ENCODE data around the gene KLHL14.

The KLHL14 gene

DNA sequence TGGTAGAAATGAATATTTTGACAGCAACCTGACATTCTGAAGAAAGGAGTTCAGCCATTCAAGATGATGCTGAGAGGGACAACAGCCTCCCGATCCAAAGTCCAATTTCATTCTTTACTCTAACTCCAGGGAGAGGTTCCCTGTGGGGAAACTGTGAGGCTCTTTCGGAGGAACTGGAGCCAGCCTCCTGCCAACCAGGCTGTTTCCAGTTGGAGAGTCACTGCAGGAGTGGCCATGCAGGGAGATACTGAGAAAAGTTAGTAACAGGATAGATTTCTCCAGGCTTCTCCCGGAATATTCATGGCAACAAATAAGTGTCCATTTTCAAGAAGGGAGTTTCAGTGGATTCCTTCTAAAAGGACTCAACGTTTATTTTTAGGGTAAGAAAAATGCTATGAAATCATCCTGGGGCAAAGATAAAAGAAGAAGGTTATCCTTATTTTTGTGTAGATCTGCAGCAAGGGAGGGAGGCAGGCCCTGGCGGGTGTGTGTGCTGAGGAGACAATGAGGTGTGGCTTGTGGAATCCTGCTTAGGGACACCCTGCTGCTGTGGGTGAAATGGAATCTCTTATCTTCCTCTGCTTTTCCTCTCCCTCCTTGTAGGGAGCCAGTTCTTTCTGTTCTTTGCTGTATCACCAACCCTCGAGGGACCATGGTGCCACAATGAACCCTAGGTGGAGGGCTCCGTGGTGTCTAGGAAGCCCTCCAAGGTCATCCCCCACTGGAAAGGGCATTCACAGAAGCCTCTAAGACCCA lies 18.1 kb downstream of the KLHL14 start:
- H3K36me3 ChIP-seq = no peaks in the 10 kb centered on the region
- no peaks in the 10 kb centered on the region for H3K27me3 ChIP-seq
- TF ChIP-seq Cebpa-rat (IDR thresholded peaks at IDR 0.05) = no peak
- H3K9me3 ChIP-seq = no peaks in the 10 kb centered on the region
- H3K4me3 ChIP-seq = no peak overlapping the region
- H3K4me2 ChIP-seq = no peak overlapping the region
- H3K27ac ChIP-seq = no peak overlapping the region
- H3K4me1 ChIP-seq = peaks cover 15% of the 10 kb centered on the region
- H4K20me1 ChIP-seq = no peaks in the 10 kb centered on the region
- no peak overlapping the region for H3K9ac ChIP-seq

DNA sequence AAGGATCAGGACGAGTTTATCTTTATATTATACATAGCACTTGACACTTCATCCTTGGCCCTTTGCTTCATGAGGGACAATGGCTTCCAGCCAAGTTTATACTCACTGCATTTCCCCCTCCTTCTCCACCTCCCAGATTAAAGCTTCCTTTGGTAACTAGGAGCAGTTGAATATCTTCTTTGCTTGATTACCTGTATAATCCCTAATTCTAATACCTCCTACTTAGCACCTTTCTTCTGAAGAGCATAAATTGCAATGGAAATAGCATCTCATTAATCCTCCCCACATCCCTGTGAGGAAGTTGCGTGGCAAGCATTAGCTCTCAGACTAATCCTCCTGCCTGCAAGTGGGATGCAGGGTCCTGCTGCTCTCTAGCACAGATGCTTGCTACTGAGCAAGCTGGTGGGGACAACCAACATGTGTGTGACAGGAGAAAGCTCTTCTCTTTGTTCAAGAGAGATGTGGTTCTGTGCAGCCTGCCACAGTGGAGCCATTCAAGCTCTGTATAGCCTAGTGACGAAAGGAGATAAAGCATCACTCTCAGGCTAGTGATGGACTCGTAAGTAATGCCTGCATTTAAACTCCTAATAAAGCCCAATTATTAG lies 19.1 kb downstream of the KLHL14 start:
- H3K9me3 ChIP-seq = no peaks in the 10 kb centered on the region
- no peak for TF ChIP-seq Cebpa-rat (IDR thresholded peaks at IDR 0.05)
- H3K36me3 ChIP-seq = no peaks in the 10 kb centered on the region
- no peak overlapping the region for H3K4me3 ChIP-seq
- no peaks in the 10 kb centered on the region for H4K20me1 ChIP-seq
- no peaks in the 10 kb centered on the region for H3K27me3 ChIP-seq
- no peak overlapping the region for H3K9ac ChIP-seq
- H3K4me2 ChIP-seq = no peak overlapping the region
- H3K27ac ChIP-seq = no peak overlapping the region
- H3K4me1 ChIP-seq = peaks cover 11% of the 10 kb centered on the region

DNA sequence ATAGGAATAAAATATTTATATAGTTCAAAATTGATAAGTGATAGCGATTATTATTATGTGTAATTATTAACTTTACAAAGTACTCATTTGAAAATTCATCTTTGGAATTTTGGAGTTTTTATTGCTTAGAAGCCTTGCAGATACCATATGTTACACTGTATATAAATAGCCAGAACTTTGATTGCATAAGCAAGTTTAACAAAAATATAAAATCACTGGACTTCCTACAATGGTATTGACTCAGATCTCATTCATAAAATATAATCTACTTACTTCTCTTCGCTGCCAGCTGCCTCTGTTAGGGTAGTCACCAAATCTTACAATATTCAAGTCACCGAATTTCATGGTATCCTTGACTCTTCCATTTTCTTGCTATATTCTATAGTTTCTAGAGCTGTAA lies 22.5 kb downstream of the KLHL14 start:
- Histone ChIP-seq H3K36me3 (no peaks in the 10 kb centered on the region), H3K4me3 (no peak overlapping the region), H3K27me3 (no peaks in the 10 kb centered on the region), H3K4me1 (no peaks in the 10 kb centered on the region), H3K9me3 (no peaks in the 10 kb centered on the region), H4K20me1 (no peaks in the 10 kb centered on the region), H3K4me2 (no peak overlapping the region), H3K9ac (no peak overlapping the region), H3K27ac (no peak overlapping the region)
- TF ChIP-seq Cebpa-rat (IDR thresholded peaks at IDR 0.05) = no peak

DNA sequence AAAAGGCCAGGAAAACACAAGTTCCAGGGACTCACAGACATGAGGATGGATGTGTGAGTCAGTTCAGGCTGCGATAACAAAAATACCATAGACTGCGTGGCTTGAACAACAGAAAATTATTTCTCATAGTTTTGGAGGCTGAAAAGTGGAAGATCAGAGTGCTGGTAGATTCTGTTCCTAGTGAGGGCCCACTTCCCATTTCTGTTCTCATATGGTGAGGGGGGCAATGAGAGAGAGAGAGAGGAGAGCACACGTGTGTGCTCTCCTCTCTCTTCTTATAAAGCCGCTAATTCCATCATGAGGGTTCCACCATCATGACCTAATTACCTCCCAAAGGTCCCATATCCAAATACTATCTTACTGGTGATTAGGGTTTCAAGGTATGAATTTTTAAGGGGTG lies 23.0 kb downstream of the KLHL14 start:
- Histone ChIP-seq H3K4me3 (no peak overlapping the region), H3K36me3 (no peaks in the 10 kb centered on the region), H3K27me3 (no peaks in the 10 kb centered on the region), H3K9ac (no peak overlapping the region), H4K20me1 (no peaks in the 10 kb centered on the region), H3K9me3 (no peaks in the 10 kb centered on the region), H3K4me2 (no peak overlapping the region), H3K27ac (no peak overlapping the region), H3K4me1 (no peaks in the 10 kb centered on the region)
- no peak for TF ChIP-seq Cebpa-rat (IDR thresholded peaks at IDR 0.05)

DNA sequence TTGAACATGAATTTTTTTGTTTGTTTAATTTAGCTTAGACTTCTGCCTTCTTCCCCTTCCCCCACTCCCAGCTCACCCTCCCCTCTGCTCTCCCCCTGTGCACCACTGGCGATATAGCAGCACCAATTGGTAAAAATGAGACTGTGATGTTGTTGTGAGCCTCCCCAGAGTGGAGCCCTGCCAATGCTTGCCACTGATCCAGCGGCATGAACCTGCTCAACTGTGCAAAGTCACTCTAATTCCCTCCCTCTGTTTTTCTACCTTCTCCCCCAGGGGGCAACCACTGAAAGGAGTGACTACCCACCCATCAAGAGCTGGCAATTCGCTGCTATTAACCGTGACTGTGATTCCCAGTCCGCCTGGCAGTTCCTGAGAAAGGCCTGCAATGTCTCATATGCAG lies 30.2 kb downstream of the KLHL14 start:
- H3K4me3 ChIP-seq = no peak overlapping the region
- TF ChIP-seq Cebpa-rat (IDR thresholded peaks at IDR 0.05) = no peak
- H3K27me3 ChIP-seq = no peaks in the 10 kb centered on the region
- H3K27ac ChIP-seq = no peak overlapping the region
- H3K36me3 ChIP-seq = no peaks in the 10 kb centered on the region
- no peak overlapping the region for H3K9ac ChIP-seq
- H4K20me1 ChIP-seq = no peaks in the 10 kb centered on the region
- H3K4me1 ChIP-seq = peaks cover 7% of the 10 kb centered on the region
- peak overlapping the region; percentile 27 for H3K4me2 ChIP-seq
- no peaks in the 10 kb centered on the region for H3K9me3 ChIP-seq

DNA sequence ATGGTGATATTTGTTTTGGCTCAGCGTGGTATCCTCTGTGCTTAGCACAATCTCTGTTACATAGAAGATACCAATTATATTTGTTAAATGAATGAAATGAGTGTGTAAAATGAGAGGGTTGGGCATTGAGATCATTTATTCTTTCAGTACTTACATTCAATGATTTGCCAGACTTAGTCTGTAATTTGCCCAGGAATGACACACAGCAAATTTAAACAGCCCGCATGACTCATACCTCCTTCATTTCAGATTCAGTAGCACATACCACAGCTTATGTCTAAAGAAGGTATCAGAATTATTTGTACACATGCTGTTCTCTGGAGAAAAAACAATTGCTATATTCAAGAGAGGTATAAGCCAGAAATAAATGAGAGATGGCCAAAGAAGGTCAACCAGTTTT lies 37.0 kb downstream of the KLHL14 start:
- no peaks in the 10 kb centered on the region for H3K27me3 ChIP-seq
- no peak for TF ChIP-seq Cebpa-rat (IDR thresholded peaks at IDR 0.05)
- no peaks in the 10 kb centered on the region for H3K9me3 ChIP-seq
- H3K4me3 ChIP-seq = no peak overlapping the region
- H3K36me3 ChIP-seq = no peaks in the 10 kb centered on the region
- peaks cover 6% of the 10 kb centered on the region for H3K4me1 ChIP-seq
- no peak overlapping the region for H3K4me2 ChIP-seq
- no peak overlapping the region for H3K9ac ChIP-seq
- H3K27ac ChIP-seq = no peak overlapping the region
- no peaks in the 10 kb centered on the region for H4K20me1 ChIP-seq

DNA sequence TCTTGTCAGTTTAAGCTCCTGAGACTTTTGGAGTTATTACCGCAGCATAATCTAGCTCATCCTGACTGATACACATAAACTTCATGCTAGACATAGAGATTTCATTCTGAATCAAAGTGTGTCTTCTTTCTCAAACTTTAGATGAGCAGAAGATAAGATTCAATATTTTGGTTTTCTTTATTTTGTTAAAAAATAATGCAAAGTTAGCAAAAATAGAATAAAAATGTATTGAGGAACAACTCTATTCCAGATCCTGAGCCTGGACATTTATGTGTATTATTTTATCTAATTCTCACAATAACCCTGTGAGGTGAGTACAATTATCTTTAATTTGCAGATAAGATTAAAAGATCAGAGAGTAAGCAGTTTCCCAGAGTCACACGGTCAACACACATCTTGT lies 38.4 kb downstream of the KLHL14 start:
- no peaks in the 10 kb centered on the region for H3K9me3 ChIP-seq
- H3K4me2 ChIP-seq = no peak overlapping the region
- H3K36me3 ChIP-seq = no peaks in the 10 kb centered on the region
- H3K27me3 ChIP-seq = no peaks in the 10 kb centered on the region
- H3K9ac ChIP-seq = no peak overlapping the region
- no peak overlapping the region for H3K4me3 ChIP-seq
- H3K4me1 ChIP-seq = peaks cover 14% of the 10 kb centered on the region
- H4K20me1 ChIP-seq = no peaks in the 10 kb centered on the region
- no peak for TF ChIP-seq Cebpa-rat (IDR thresholded peaks at IDR 0.05)
- no peak overlapping the region for H3K27ac ChIP-seq

DNA sequence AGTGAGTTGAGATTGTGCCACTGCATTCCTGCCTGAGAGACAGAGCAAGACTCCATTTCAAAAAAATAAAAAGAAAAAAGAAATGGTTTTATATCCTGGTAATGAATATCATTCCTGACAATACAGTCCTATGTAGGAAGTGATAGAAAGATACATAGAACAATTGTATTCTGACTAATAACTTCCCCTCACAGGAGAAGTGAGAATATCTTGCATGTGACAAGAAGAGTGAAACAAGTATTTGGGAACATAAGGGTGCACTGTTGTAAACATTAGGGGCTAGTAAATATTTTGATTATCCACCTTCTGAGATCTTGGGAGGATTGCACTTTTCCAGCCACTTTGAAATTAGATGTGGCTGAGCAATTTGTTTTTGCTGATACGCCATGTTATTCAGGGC lies 40.7 kb downstream of the KLHL14 start:
- Histone ChIP-seq H4K20me1 (no peaks in the 10 kb centered on the region), H3K36me3 (no peaks in the 10 kb centered on the region), H3K4me2 (no peak overlapping the region), H3K4me1 (peaks cover 24% of the 10 kb centered on the region), H3K27ac (no peak overlapping the region), H3K9ac (no peak overlapping the region), H3K4me3 (no peak overlapping the region), H3K27me3 (no peaks in the 10 kb centered on the region), H3K9me3 (no peaks in the 10 kb centered on the region)
- TF ChIP-seq Cebpa-rat (IDR thresholded peaks at IDR 0.05) = no peak

DNA sequence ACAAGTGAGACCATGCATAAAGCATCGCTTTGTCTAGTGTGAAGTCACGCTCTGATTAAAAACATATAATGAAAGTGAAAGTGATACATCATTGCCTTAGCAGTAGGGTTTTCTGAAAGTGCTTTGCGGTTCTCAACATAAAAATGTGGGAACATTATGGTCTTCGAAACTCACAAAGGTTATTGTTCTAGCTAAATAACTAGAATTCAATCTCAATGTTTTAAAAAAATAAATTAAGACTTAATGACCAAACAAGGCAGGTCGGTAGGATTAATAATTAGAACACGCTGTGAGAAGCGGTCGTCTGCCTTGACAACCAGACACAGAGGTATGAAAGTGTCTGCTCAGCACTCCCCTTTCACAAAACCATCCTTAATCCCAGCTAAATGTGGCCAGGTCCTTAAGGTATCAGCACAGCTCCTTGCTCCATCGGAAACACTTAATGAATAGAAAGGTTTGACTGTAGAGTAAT lies 42.2 kb downstream of the KLHL14 start:
- peak overlapping the region; percentile 76 for H3K27ac ChIP-seq
- peak overlapping the region; percentile 75 for H3K9ac ChIP-seq
- H3K36me3 ChIP-seq = no peaks in the 10 kb centered on the region
- H3K9me3 ChIP-seq = no peaks in the 10 kb centered on the region
- peak overlapping the region; percentile 87 for H3K4me2 ChIP-seq
- no peak for TF ChIP-seq Cebpa-rat (IDR thresholded peaks at IDR 0.05)
- H3K27me3 ChIP-seq = no peaks in the 10 kb centered on the region
- H4K20me1 ChIP-seq = no peaks in the 10 kb centered on the region
- H3K4me1 ChIP-seq = peaks cover 24% of the 10 kb centered on the region
- H3K4me3 ChIP-seq = peak overlapping the region; percentile 60

DNA sequence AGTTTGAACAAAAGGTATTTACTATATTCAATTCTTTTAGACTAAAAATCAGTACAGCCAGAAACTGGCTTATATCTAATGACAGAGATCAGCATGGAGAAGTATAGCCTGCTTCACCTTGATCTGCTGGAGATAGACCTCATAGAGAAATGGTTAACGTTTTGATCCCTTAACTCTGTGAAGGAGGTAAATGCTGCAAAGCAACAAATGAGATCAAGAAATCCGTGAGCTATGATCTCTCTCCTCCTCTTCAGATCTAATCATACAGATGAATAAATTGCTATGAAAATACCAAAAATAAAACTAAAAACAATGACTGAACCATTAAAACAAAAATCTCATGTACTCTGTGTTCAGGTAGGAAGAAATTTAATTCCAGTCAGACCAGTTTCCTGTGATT lies 42.8 kb downstream of the KLHL14 start:
- no peaks in the 10 kb centered on the region for H4K20me1 ChIP-seq
- no peaks in the 10 kb centered on the region for H3K27me3 ChIP-seq
- no peak for TF ChIP-seq Cebpa-rat (IDR thresholded peaks at IDR 0.05)
- H3K9me3 ChIP-seq = no peaks in the 10 kb centered on the region
- H3K4me2 ChIP-seq = peak overlapping the region; percentile 87
- peak overlapping the region; percentile 60 for H3K4me3 ChIP-seq
- H3K4me1 ChIP-seq = peaks cover 24% of the 10 kb centered on the region
- H3K27ac ChIP-seq = peak overlapping the region; percentile 76
- peak overlapping the region; percentile 75 for H3K9ac ChIP-seq
- no peaks in the 10 kb centered on the region for H3K36me3 ChIP-seq

Measured in BLaER1 (cell line).